Keratinocyte (primary cell): Measurements from ENCODE around the gene ARHGAP5.

Experiments
- CTCF ChIP-seq, 3 experiments: IDR thresholded peaks in 1 of 3; conservative IDR thresholded peaks in 1 of 3; optimal IDR thresholded peaks in 1 of 3; 2 replicates in 2 of 3; 3 replicates in 1 of 3; pipeline versions ENCODE3 to v1.5.1; 2011; ENCODE audit warnings: low read length in 3 of 3, mild to moderate bottlenecking in 3 of 3, moderate library complexity in 2 of 3, control low read depth in 1 of 3, inconsistent platforms in 1 of 3; ENCODE audit not compliant: insufficient read depth in 2 of 3; ENCODE audit errors: extremely low read depth in 1 of 3
- EZH2 ChIP-seq: IDR thresholded peaks from one replicate; pipeline ENCODE4 v1.6.1; 2012; ENCODE audit warnings: inconsistent platforms, mild to moderate bottlenecking, low read length, moderate library complexity

DNA sequence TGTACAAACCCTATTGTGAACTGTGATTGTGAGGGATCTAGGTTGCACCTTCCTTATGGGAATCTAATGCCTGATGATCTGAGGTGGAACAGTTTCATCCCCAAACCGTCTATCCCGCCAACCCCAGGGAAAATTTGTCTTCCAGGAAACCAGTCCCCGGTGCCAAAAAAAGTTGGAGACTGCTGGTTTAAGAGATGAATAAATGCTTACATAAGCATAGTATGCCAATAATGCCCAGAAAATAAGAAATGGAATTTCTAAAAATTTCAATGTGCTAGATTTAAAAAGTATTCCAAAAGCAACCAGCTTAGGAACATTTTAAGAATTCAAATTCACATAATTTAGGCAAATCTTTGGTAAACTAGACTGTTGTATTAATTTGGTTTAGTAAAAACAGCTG lies 131.4 kb downstream of the ARHGAP5 start:
- TF ChIP-seq CTCF (optimal IDR thresholded peaks at IDR 0.05 in 1 of 3, IDR thresholded peaks at IDR 0.05 in 1 of 3, conservative IDR thresholded peaks at IDR 0.05 in 1 of 3; ENCODE audit: extremely low read depth in 1 of 3, insufficient read depth in 2 of 3, low read length in 3 of 3) (no peak), EZH2 (no peak)
